Epithelial cell of esophagus (primary cell): ENCODE measurements around the gene TFF1.

Source experiments
- DNase-seq: peaks from one replicate; pipeline ENCODE4 v3.0.0; 2010; ENCODE audit warnings: low read depth
- H3K4me3 ChIP-seq: 2 replicates; pipeline ENCODE4 v1.5.1; 2011; ENCODE audit warnings: mild to moderate bottlenecking, low read length, control low read depth
- CTCF ChIP-seq: IDR thresholded peaks from 2 replicates; pipeline ENCODE4 v1.5.1; 2011; ENCODE audit warnings: low read depth, mild to moderate bottlenecking, low read length, control low read depth, inconsistent platforms; ENCODE audit not compliant: insufficient read depth; ENCODE audit errors: missing control alignments

TFF1 gene

GRCh38 chr21:42388740-42389448, 22.6 kb upstream of the TFF1 start:
- TF ChIP-seq CTCF, result no peak
- no peak overlapping the region for H3K4me3 ChIP-seq
- DNase-seq, result no peak

DNA sequence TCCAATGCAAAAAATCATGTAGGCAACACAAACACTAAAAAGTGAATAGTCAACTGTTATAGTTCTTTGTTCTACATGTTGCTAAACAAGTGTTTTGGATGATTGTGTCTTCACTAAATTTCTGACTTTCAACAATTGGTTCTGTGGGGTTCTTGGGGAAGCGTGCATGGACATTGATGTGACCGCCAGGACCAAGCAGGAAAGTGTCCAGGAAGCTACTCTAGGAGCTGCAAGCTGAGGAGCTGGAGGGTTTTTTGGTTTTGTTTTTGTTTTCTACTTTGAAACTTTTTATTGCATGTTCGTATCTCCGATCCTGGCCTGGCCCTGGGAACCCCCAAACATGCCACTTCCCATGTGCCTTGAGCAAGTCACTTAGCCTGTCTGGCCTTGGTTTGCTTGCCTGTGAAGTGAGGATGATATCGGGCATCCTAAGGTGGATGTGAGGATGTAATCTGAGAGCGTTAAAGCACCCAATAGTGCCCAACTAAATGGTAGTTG, 21.6 kb upstream of the TFF1 start:
- DNase-seq, result no peak
- TF ChIP-seq CTCF, result no peak
- H3K4me3 ChIP-seq, result no peak overlapping the region

DNA sequence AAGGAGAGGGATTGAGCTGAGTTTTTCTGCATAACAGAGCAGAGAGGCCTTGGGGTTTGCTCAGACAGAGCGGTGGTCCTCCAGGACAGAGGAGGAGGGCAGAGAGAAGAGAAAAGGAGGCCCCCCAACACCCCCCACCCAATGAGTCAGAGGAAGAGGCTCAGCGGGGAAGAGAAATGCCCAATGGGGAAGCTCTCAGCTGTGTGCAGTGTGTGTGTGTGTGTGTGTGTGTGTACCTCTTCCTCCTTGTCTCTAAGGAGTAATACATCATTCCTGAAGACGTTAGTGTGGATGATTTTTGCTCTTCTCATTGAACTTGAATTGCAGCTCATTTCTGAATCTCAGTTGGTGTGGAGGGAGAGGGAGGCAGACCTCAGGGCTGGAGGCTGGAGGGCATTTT, 20.8 kb upstream of the TFF1 start:
- no peak overlapping the region for H3K4me3 ChIP-seq
- no peak for DNase-seq
- no peak for TF ChIP-seq CTCF

DNA sequence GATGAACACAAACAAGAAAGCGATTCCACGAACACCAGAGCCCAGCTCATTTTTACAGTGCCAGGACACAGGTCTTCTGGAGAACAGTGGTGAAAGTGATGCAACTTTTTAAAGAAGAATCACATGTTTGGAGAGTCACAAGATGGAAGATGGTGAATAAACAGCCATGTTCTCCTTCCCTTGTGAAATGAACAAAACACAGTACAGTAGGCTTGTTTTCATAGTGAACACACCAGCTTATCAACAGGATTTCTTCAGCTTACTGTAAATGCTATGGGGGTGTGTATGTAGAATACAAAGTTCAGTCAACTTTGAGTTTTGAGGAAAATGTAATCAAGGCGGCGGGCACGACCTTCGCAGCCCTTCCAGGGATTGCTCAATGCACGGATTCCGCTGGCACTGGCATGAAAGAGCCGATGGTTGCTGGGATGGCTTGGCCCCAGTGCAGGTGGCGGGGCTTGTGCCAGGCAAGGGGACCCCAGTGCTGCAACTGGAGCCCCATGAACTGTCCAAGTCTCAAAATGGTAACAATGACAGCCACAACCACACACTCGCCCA, 19.8 kb upstream of the TFF1 start:
- no peak for TF ChIP-seq CTCF
- no peak overlapping the region for H3K4me3 ChIP-seq
- DNase-seq, result no peak

DNA sequence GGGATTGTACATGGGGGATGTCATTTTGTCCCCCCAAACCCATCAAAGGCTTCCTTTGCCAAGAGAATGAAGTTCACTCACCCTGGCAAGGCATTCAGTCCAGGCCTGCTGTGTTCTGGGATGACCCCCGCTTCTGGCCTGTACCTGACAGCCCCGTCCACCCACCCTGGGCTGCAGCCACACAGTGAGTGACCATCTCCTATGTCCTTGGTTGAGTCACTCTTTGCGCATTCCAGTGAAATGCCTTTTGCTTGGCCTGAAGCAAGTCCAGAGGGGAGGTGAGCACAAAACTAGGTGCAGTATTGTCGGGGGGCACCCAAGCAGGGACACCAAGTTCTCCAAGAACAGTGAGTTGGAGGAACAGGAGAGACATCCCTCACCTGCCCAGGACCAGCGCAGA, 19.3 kb upstream of the TFF1 start:
- no peak for TF ChIP-seq CTCF
- no peak for DNase-seq
- H3K4me3 ChIP-seq, result no peak overlapping the region

DNA sequence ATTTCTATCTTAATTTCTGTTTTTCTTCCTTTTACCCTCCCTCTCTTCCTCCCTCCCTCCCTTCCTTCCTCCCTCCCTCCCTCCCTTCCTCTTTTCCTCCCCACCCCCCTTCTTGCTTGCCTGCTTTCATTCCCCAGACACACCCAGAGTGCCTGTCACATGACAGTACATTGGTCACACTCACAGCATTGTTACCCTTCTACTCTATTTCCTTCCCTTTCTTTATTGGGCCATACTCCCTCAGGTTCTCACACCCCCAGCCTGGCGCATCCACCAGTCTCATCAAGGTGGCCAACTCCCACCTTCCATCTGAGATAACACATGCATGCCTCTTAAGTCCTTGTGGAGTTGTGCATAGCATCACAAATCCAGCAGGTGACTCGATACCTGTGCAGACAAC, 18.7 kb upstream of the TFF1 start:
- no peak for TF ChIP-seq CTCF
- peak; percentile 15 for DNase-seq
- no peak overlapping the region for H3K4me3 ChIP-seq
